Measurements from ENCODE around the gene PDILT.
"Not testable (repeated sequence)": the region's sequence is repeated elsewhere in the genome, so short reads cannot be mapped to it uniquely, and the experiment has no call there.

PDILT gene

GRCh38 chr16:20427401-20427797, 22.9 kb upstream of the PDILT start:
- DNase-seq, result peak; percentile 4
- not testable (repeated sequence) for H3K4me3 ChIP-seq (ENCODE audit: low read length); H2BK15ac ChIP-seq (replicated peaks; ENCODE audit: low read depth); H2BK5ac ChIP-seq (ENCODE audit: low read length); H3K4ac ChIP-seq (ENCODE audit: low read depth, low read length); H3K18ac ChIP-seq (ENCODE audit: low read length); H3K27me3 ChIP-seq (ENCODE audit: insufficient read depth, low read length, poor library complexity); H4K8ac ChIP-seq (ENCODE audit: low read depth, low read length); H3K56ac ChIP-seq (ENCODE audit: low read length); H2BK120ac ChIP-seq (ENCODE audit: low read depth, low read length); H3K23ac ChIP-seq (ENCODE audit: low read length); H3K36me3 ChIP-seq (ENCODE audit: control insufficient read depth, insufficient read depth, low read length); H2AK5ac ChIP-seq (ENCODE audit: low read length); H3K79me1 ChIP-seq (ENCODE audit: low read length); H3K27ac ChIP-seq (ENCODE audit: low read depth, low read length); H3K4me1 ChIP-seq (ENCODE audit: control insufficient read depth, low read depth, low read length); H3K4me2 ChIP-seq (ENCODE audit: low read length); H3K79me2 ChIP-seq (ENCODE audit: control insufficient read depth, insufficient read depth, low read length); H4K5ac ChIP-seq (ENCODE audit: low read length); H3K9ac ChIP-seq (ENCODE audit: low read length)
- WGBS (ENCODE audit: extremely low coverage, insufficient coverage, low lambda C conversion rate), result no CpG with 5 or more reads among the region's 2 CpGs

GRCh38 chr16:20424129-20424866, 19.8 kb upstream of the PDILT start:
- Histone ChIP-seq H4K8ac (ENCODE audit: low read depth, low read length) (no peak overlapping the region), H3K27ac (ENCODE audit: low read depth, low read length) (no peak overlapping the region)

DNA sequence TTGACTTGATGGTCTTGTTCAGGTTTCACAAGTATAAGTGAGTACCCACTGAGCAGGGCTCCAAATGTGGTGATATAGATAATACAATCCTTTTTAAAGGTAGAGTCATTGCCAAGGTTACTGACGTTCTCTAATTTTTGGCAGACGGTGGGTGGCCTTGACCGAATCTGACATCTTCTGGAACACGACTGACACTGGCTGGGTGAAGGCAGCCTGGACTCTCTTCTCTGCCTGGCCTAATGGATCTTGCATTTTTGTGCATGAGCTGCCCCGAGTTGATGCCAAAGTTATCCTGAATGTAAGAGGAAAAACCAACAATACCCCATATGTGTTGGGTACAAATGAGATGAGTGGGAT, 19.2 kb upstream of the PDILT start:
- H3K23ac ChIP-seq (ENCODE audit: low read length); H3K4ac ChIP-seq (ENCODE audit: low read depth, low read length); H2BK5ac ChIP-seq (ENCODE audit: low read length); H3K27me3 ChIP-seq (ENCODE audit: insufficient read depth, low read length, poor library complexity); H3K56ac ChIP-seq (ENCODE audit: low read length); H3K79me1 ChIP-seq (ENCODE audit: low read length); H3K36me3 ChIP-seq (ENCODE audit: control insufficient read depth, insufficient read depth, low read length); H3K4me3 ChIP-seq (ENCODE audit: low read length); H3K9ac ChIP-seq (ENCODE audit: low read length); H3K27ac ChIP-seq (ENCODE audit: low read depth, low read length); H3K18ac ChIP-seq (ENCODE audit: low read length); H4K8ac ChIP-seq (ENCODE audit: low read depth, low read length); H3K4me1 ChIP-seq (ENCODE audit: control insufficient read depth, low read depth, low read length); H2AK5ac ChIP-seq (ENCODE audit: low read length); H2BK15ac ChIP-seq (replicated peaks; ENCODE audit: low read depth); H2BK120ac ChIP-seq (ENCODE audit: low read depth, low read length); DNase-seq; H3K79me2 ChIP-seq (ENCODE audit: control insufficient read depth, insufficient read depth, low read length); H3K4me2 ChIP-seq (ENCODE audit: low read length); H4K5ac ChIP-seq (ENCODE audit: low read length): not testable (repeated sequence)
- WGBS (ENCODE audit: extremely low coverage, insufficient coverage, low lambda C conversion rate), result no CpG with 5 or more reads among the region's 5 CpGs

More at GRCh38 chr16:20424129-20424866, 19.8 kb upstream of the PDILT start:
- no peak overlapping the region for H3K4me2 ChIP-seq (ENCODE audit: low read length)
- no peak overlapping the region for H3K4me3 ChIP-seq (ENCODE audit: low read length)
- no peak overlapping the region for H3K9ac ChIP-seq (ENCODE audit: low read length)
- no peaks in the 10 kb centered on the region for H3K36me3 ChIP-seq (ENCODE audit: control insufficient read depth, insufficient read depth, low read length)
- no peaks in the 10 kb centered on the region for H3K4me1 ChIP-seq (ENCODE audit: control insufficient read depth, low read depth, low read length)
- no peak overlapping the region for H2BK15ac ChIP-seq (replicated peaks; ENCODE audit: low read depth)
- H3K27me3 ChIP-seq (ENCODE audit: insufficient read depth, low read length, poor library complexity), result no peaks in the 10 kb centered on the region
- no peak for DNase-seq
- no CpG with 5 or more reads among the region's 2 CpGs for WGBS (ENCODE audit: extremely low coverage, insufficient coverage, low lambda C conversion rate)
- no peak overlapping the region for H2AK5ac ChIP-seq (ENCODE audit: low read length)
- no peak overlapping the region for H2BK5ac ChIP-seq (ENCODE audit: low read length)
- H4K5ac ChIP-seq (ENCODE audit: low read length), result no peak overlapping the region
- H2BK120ac ChIP-seq (ENCODE audit: low read depth, low read length), result no peak overlapping the region
- no peaks in the 10 kb centered on the region for H3K79me1 ChIP-seq (ENCODE audit: low read length)
- no peak overlapping the region for H3K18ac ChIP-seq (ENCODE audit: low read length)
- H3K79me2 ChIP-seq (ENCODE audit: control insufficient read depth, insufficient read depth, low read length), result no peaks in the 10 kb centered on the region
- H3K4ac ChIP-seq (ENCODE audit: low read depth, low read length), result no peak overlapping the region
- H3K23ac ChIP-seq (ENCODE audit: low read length), result no peak overlapping the region
- no peak overlapping the region for H3K56ac ChIP-seq (ENCODE audit: low read length)

GRCh38 chr16:20421748-20422147, 17.2 kb upstream of the PDILT start:
- H3K18ac ChIP-seq (ENCODE audit: low read length); H3K56ac ChIP-seq (ENCODE audit: low read length): not testable (repeated sequence)

DNA sequence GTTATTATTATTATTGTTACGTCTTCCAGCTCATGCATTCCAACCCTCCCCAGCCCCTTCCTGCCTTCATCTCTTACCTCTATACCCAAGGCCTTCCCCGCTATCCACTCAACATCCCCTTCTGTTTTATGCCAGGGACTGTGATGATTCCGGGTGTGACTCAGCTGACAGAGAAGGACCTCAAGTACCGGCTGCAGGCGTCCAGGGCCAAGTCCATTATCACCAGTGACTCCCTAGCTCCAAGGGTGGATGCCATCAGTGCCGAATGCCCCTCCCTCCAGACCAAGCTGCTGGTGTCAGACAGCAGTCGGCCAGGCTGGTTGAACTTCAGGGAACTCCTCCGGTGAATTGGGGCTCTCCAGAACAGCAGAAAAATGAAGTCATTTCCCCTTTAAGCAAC, 14.6 kb upstream of the PDILT start:
- H2AK5ac ChIP-seq (ENCODE audit: low read length); H3K18ac ChIP-seq (ENCODE audit: low read length); H3K4me2 ChIP-seq (ENCODE audit: low read length); H3K27me3 ChIP-seq (ENCODE audit: insufficient read depth, low read length, poor library complexity); H3K56ac ChIP-seq (ENCODE audit: low read length); H4K5ac ChIP-seq (ENCODE audit: low read length); H3K79me2 ChIP-seq (ENCODE audit: control insufficient read depth, insufficient read depth, low read length); H3K79me1 ChIP-seq (ENCODE audit: low read length); H3K23ac ChIP-seq (ENCODE audit: low read length); H3K4me3 ChIP-seq (ENCODE audit: low read length); H3K4ac ChIP-seq (ENCODE audit: low read depth, low read length); H3K9ac ChIP-seq (ENCODE audit: low read length); H2BK120ac ChIP-seq (ENCODE audit: low read depth, low read length); H4K8ac ChIP-seq (ENCODE audit: low read depth, low read length); H2BK5ac ChIP-seq (ENCODE audit: low read length); H3K4me1 ChIP-seq (ENCODE audit: control insufficient read depth, low read depth, low read length); H2BK15ac ChIP-seq (replicated peaks; ENCODE audit: low read depth); DNase-seq; H3K36me3 ChIP-seq (ENCODE audit: control insufficient read depth, insufficient read depth, low read length); H3K27ac ChIP-seq (ENCODE audit: low read depth, low read length): not testable (repeated sequence)
- WGBS (ENCODE audit: extremely low coverage, insufficient coverage, low lambda C conversion rate), result no CpG with 5 or more reads among the region's 8 CpGs

More at GRCh38 chr16:20421748-20422147, 17.2 kb upstream of the PDILT start:
- not testable (repeated sequence) for H3K23ac ChIP-seq (ENCODE audit: low read length); H3K4ac ChIP-seq (ENCODE audit: low read depth, low read length); H3K4me1 ChIP-seq (ENCODE audit: control insufficient read depth, low read depth, low read length); H3K79me1 ChIP-seq (ENCODE audit: low read length); H3K79me2 ChIP-seq (ENCODE audit: control insufficient read depth, insufficient read depth, low read length); H4K5ac ChIP-seq (ENCODE audit: low read length); H3K4me3 ChIP-seq (ENCODE audit: low read length); H3K27ac ChIP-seq (ENCODE audit: low read depth, low read length); DNase-seq; H2BK5ac ChIP-seq (ENCODE audit: low read length); H3K4me2 ChIP-seq (ENCODE audit: low read length); H2BK120ac ChIP-seq (ENCODE audit: low read depth, low read length); H3K27me3 ChIP-seq (ENCODE audit: insufficient read depth, low read length, poor library complexity); H3K36me3 ChIP-seq (ENCODE audit: control insufficient read depth, insufficient read depth, low read length); H2BK15ac ChIP-seq (replicated peaks; ENCODE audit: low read depth); H3K9ac ChIP-seq (ENCODE audit: low read length); H4K8ac ChIP-seq (ENCODE audit: low read depth, low read length); H2AK5ac ChIP-seq (ENCODE audit: low read length)
- no CpG with 5 or more reads among the region's 2 CpGs for WGBS (ENCODE audit: extremely low coverage, insufficient coverage, low lambda C conversion rate)

GRCh38 chr16:20415541-20415940, 11.0 kb upstream of the PDILT start:
- no peaks in the 10 kb centered on the region for H3K4me1 ChIP-seq (ENCODE audit: control insufficient read depth, low read depth, low read length)
- DNase-seq, result no peak
- no peaks in the 10 kb centered on the region for H3K79me1 ChIP-seq (ENCODE audit: low read length)
- H3K79me2 ChIP-seq (ENCODE audit: control insufficient read depth, insufficient read depth, low read length), result no peaks in the 10 kb centered on the region
- H3K18ac ChIP-seq (ENCODE audit: low read length), result no peak overlapping the region
- no peaks in the 10 kb centered on the region for H3K36me3 ChIP-seq (ENCODE audit: control insufficient read depth, insufficient read depth, low read length)
- no peak overlapping the region for H4K5ac ChIP-seq (ENCODE audit: low read length)
- H3K27ac ChIP-seq (ENCODE audit: low read depth, low read length), result no peak overlapping the region
- no peak overlapping the region for H2AK5ac ChIP-seq (ENCODE audit: low read length)
- H3K4me2 ChIP-seq (ENCODE audit: low read length), result no peak overlapping the region
- no peak overlapping the region for H2BK5ac ChIP-seq (ENCODE audit: low read length)
- H3K27me3 ChIP-seq (ENCODE audit: insufficient read depth, low read length, poor library complexity), result no peaks in the 10 kb centered on the region
- H3K4ac ChIP-seq (ENCODE audit: low read depth, low read length), result no peak overlapping the region
- H2BK120ac ChIP-seq (ENCODE audit: low read depth, low read length), result no peak overlapping the region
- no peak overlapping the region for H3K56ac ChIP-seq (ENCODE audit: low read length)
- no peak overlapping the region for H3K23ac ChIP-seq (ENCODE audit: low read length)
- H2BK15ac ChIP-seq (replicated peaks; ENCODE audit: low read depth), result no peak overlapping the region
- H3K4me3 ChIP-seq (ENCODE audit: low read length), result no peak overlapping the region
- no peak overlapping the region for H4K8ac ChIP-seq (ENCODE audit: low read depth, low read length)
- no peak overlapping the region for H3K9ac ChIP-seq (ENCODE audit: low read length)
- WGBS (ENCODE audit: extremely low coverage, insufficient coverage, low lambda C conversion rate), result no CpG with 5 or more reads among the region's 1 CpG

Measured in mesendoderm (in vitro differentiated cells).